Erythroblast (primary cell): ENCODE results near the gene PARD3.

ENCODE experiments used
- GATA1 ChIP-seq: IDR thresholded peaks from 2 replicates; pipeline ENCODE4 v1.6.1; 2011; ENCODE audit warnings: low read depth, mild to moderate bottlenecking, control low read depth, low read length, moderate library complexity
- POLR2A ChIP-seq: IDR thresholded peaks from 2 replicates; pipeline ENCODE4 v1.6.1; 2011; ENCODE audit warnings: mild to moderate bottlenecking, low read length

DNA sequence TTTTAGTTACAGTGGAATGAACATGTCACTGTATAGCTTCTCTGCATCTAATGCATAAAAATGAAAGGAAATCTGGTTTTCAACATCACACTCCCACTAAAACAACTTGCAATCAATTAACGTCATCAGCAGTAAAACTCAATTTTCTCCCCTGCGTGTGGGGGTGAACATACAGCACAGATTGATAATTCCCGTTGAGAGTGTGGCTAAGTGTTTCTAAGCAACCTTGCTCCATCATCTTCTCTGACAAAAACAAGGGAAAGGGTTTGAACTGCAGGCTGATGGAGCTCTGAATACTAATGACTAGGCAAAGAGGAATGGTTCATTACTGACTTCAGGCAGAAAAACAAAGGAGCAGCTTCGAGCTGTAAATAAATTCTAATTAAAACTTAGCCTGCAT, 238.3 kb downstream of the PARD3 start:
- TF ChIP-seq POLR2A (no peak), GATA1 (no peak)
